ENCODE measurements around the gene TBCCD1.

The TBCCD1 gene

GRCh38 chr3:186515125-186515524, 52.0 kb downstream of the TBCCD1 start:
- Histone ChIP-seq H3K9me3 (ENCODE audit: control extremely low read depth in 1 of 5, control insufficient read depth in 4 of 5, insufficient read depth in 2 of 5, low read depth in 1 of 5, low read length in 4 of 5) (peaks cover 0 to 7% (median 0%) of the 10 kb centered on the region in 5 experiments), H3K27ac (ENCODE audit: insufficient read depth in 1 of 2, low read depth in 1 of 2, low read length in 2 of 2, poor library complexity in 1 of 2, severe bottlenecking in 2 of 2) (peak overlapping the region; percentile 75 to 84), H3K27me3 (replicated peaks in 2 of 5; ENCODE audit: control insufficient read depth in 4 of 5, insufficient read depth in 5 of 5, low read length in 4 of 5) (no peaks in the 10 kb centered on the region), H3K36me3 (ENCODE audit: control insufficient read depth in 4 of 4, insufficient read depth in 4 of 4, low read length in 3 of 4) (no peaks in the 10 kb centered on the region), H3K4me1 (ENCODE audit: control extremely low read depth in 1 of 4, control insufficient read depth in 4 of 4, insufficient read depth in 4 of 4, low read length in 3 of 4) (peaks cover 16 to 87% (median 52%) of the 10 kb centered on the region in 4 experiments), H3K4me3 (ENCODE audit: control insufficient read depth in 1 of 7, extremely low read depth in 1 of 7, insufficient read depth in 4 of 7, low read depth in 2 of 7, low read length in 6 of 7) (no peak overlapping the region)
- peak; percentile 67 to 98 (median 97) for DNase-seq
- ChIA-PET CTCF (interaction anchor here (2.1 to 6.0 kb wide), 2 partner anchors 15 to 19 kb away, joined by 9 to 40 read pairs; no protein-coding TSS in a partner anchor), POLR2A (interaction anchor here (0.9 to 1.1 kb wide), 2 partner anchors 11 to 571 kb away, joined by 3 read pairs; no protein-coding TSS in a partner anchor)
- 0% methylated on average over 3 of the region's 4 CpGs for WGBS (ENCODE audit: insufficient coverage)

- WGBS (ENCODE audit: insufficient coverage): 100% methylated on average over 1 of the region's 3 CpGs
- Histone ChIP-seq H3K4me1 (ENCODE audit: control extremely low read depth in 1 of 4, control insufficient read depth in 4 of 4, insufficient read depth in 4 of 4, low read length in 3 of 4) (peaks cover 14 to 87% (median 45%) of the 10 kb centered on the region in 4 experiments), H3K27ac (ENCODE audit: insufficient read depth in 1 of 2, low read depth in 1 of 2, low read length in 2 of 2, poor library complexity in 1 of 2, severe bottlenecking in 2 of 2) (peak overlapping the region; percentile 46 to 75), H3K4me3 (ENCODE audit: control insufficient read depth in 1 of 7, extremely low read depth in 1 of 7, insufficient read depth in 4 of 7, low read depth in 2 of 7, low read length in 6 of 7) (peak overlapping the region in 1 of 7 experiments; percentile 0), H3K36me3 (ENCODE audit: control insufficient read depth in 4 of 4, insufficient read depth in 4 of 4, low read length in 3 of 4) (no peaks in the 10 kb centered on the region), H3K27me3 (replicated peaks in 2 of 5; ENCODE audit: control insufficient read depth in 4 of 5, insufficient read depth in 5 of 5, low read length in 4 of 5) (no peaks in the 10 kb centered on the region), H3K9me3 (ENCODE audit: control extremely low read depth in 1 of 5, control insufficient read depth in 4 of 5, insufficient read depth in 2 of 5, low read depth in 1 of 5, low read length in 4 of 5) (peaks cover 0 to 7% (median 0%) of the 10 kb centered on the region in 5 experiments)
- POLR2A ChIA-PET: interaction anchor here (0.9 kb wide), 1 partner anchor 571 kb away, joined by 3 read pairs; no protein-coding TSS in a partner anchor
- CTCF ChIA-PET: interaction anchor here (1.2 to 4.3 kb wide), 4 partner anchors 15 to 255 kb away, joined by 3 to 14 read pairs (median 8); no protein-coding TSS in a partner anchor
- DNase-seq: peak in 2 of 3 donors; percentile 39 to 53
These were observed 52.7 kb downstream of the TBCCD1 start for GRCh38 chr3:186514296-186515002.

- CTCF ChIA-PET: interaction anchor here (0.7 to 4.3 kb wide), 8 partner anchors 10 to 254 kb away, joined by 3 to 14 read pairs (median 4); no protein-coding TSS in a partner anchor
- H3K4me1 ChIP-seq (ENCODE audit: control extremely low read depth in 1 of 4, control insufficient read depth in 4 of 4, insufficient read depth in 4 of 4, low read length in 3 of 4): peaks cover 11 to 81% (median 41%) of the 10 kb centered on the region in 4 experiments
- H3K9me3 ChIP-seq (ENCODE audit: control extremely low read depth in 1 of 5, control insufficient read depth in 4 of 5, insufficient read depth in 2 of 5, low read depth in 1 of 5, low read length in 4 of 5): peaks cover 0 to 7% (median 0%) of the 10 kb centered on the region in 5 experiments
- H3K27ac ChIP-seq (ENCODE audit: insufficient read depth in 1 of 2, low read depth in 1 of 2, low read length in 2 of 2, poor library complexity in 1 of 2, severe bottlenecking in 2 of 2): no peak overlapping the region
- 99% methylated on average over 5 of the region's 5 CpGs for WGBS (ENCODE audit: insufficient coverage)
- H3K27me3 ChIP-seq (replicated peaks in 2 of 5; ENCODE audit: control insufficient read depth in 4 of 5, insufficient read depth in 5 of 5, low read length in 4 of 5): no peaks in the 10 kb centered on the region
- no peaks in the 10 kb centered on the region for H3K36me3 ChIP-seq (ENCODE audit: control insufficient read depth in 4 of 4, insufficient read depth in 4 of 4, low read length in 3 of 4)
- POLR2A ChIA-PET: no interaction called here
- DNase-seq: no peak
- no peak overlapping the region for H3K4me3 ChIP-seq (ENCODE audit: control insufficient read depth in 1 of 7, extremely low read depth in 1 of 7, insufficient read depth in 4 of 7, low read depth in 2 of 7, low read length in 6 of 7)
These were observed 53.8 kb downstream of the TBCCD1 start for GRCh38 chr3:186513386-186513785.

GRCh38 chr3:186512570-186513302, 54.4 kb downstream of the TBCCD1 start:
- POLR2A ChIA-PET: no interaction called here
- Histone ChIP-seq H3K27me3 (replicated peaks in 2 of 5; ENCODE audit: control insufficient read depth in 4 of 5, insufficient read depth in 5 of 5, low read length in 4 of 5) (no peaks in the 10 kb centered on the region), H3K4me3 (ENCODE audit: control insufficient read depth in 1 of 7, extremely low read depth in 1 of 7, insufficient read depth in 4 of 7, low read depth in 2 of 7, low read length in 6 of 7) (no peak overlapping the region), H3K9me3 (ENCODE audit: control extremely low read depth in 1 of 5, control insufficient read depth in 4 of 5, insufficient read depth in 2 of 5, low read depth in 1 of 5, low read length in 4 of 5) (peaks cover 0 to 7% (median 0%) of the 10 kb centered on the region in 5 experiments), H3K4me1 (ENCODE audit: control extremely low read depth in 1 of 4, control insufficient read depth in 4 of 4, insufficient read depth in 4 of 4, low read length in 3 of 4) (peaks cover 5 to 74% (median 34%) of the 10 kb centered on the region in 4 experiments), H3K27ac (ENCODE audit: insufficient read depth in 1 of 2, low read depth in 1 of 2, low read length in 2 of 2, poor library complexity in 1 of 2, severe bottlenecking in 2 of 2) (no peak overlapping the region), H3K36me3 (ENCODE audit: control insufficient read depth in 4 of 4, insufficient read depth in 4 of 4, low read length in 3 of 4) (no peaks in the 10 kb centered on the region)
- 93% methylated on average over 7 of the region's 9 CpGs for WGBS (ENCODE audit: insufficient coverage)
- CTCF ChIA-PET: interaction anchor here (0.7 to 4.3 kb wide), 9 partner anchors 9 to 253 kb away, joined by 3 to 14 read pairs (median 5); no protein-coding TSS in a partner anchor
- no peak for DNase-seq

- H3K4me1 ChIP-seq (ENCODE audit: control extremely low read depth in 1 of 4, control insufficient read depth in 4 of 4, insufficient read depth in 4 of 4, low read length in 3 of 4): peaks cover 2 to 64% (median 30%) of the 10 kb centered on the region in 4 experiments
- H3K27ac ChIP-seq (ENCODE audit: insufficient read depth in 1 of 2, low read depth in 1 of 2, low read length in 2 of 2, poor library complexity in 1 of 2, severe bottlenecking in 2 of 2): no peak overlapping the region
- CTCF ChIA-PET: interaction anchor here (0.7 to 4.3 kb wide), 6 partner anchors 8 to 253 kb away, joined by 3 to 14 read pairs (median 3); no protein-coding TSS in a partner anchor
- peaks cover 0 to 3% (median 0%) of the 10 kb centered on the region in 5 experiments for H3K9me3 ChIP-seq (ENCODE audit: control extremely low read depth in 1 of 5, control insufficient read depth in 4 of 5, insufficient read depth in 2 of 5, low read depth in 1 of 5, low read length in 4 of 5)
- no peaks in the 10 kb centered on the region for H3K27me3 ChIP-seq (replicated peaks in 2 of 5; ENCODE audit: control insufficient read depth in 4 of 5, insufficient read depth in 5 of 5, low read length in 4 of 5)
- POLR2A ChIA-PET: no interaction called here
- no peaks in the 10 kb centered on the region for H3K36me3 ChIP-seq (ENCODE audit: control insufficient read depth in 4 of 4, insufficient read depth in 4 of 4, low read length in 3 of 4)
- no peak overlapping the region for H3K4me3 ChIP-seq (ENCODE audit: control insufficient read depth in 1 of 7, extremely low read depth in 1 of 7, insufficient read depth in 4 of 7, low read depth in 2 of 7, low read length in 6 of 7)
- 100% methylated on average over 4 of the region's 5 CpGs for WGBS (ENCODE audit: insufficient coverage)
- no peak for DNase-seq
These were observed 55.4 kb downstream of the TBCCD1 start for GRCh38 chr3:186511702-186512101.

- Histone ChIP-seq H3K9me3 (ENCODE audit: control extremely low read depth in 1 of 5, control insufficient read depth in 4 of 5, insufficient read depth in 2 of 5, low read depth in 1 of 5, low read length in 4 of 5) (no peaks in the 10 kb centered on the region), H3K4me1 (ENCODE audit: control extremely low read depth in 1 of 4, control insufficient read depth in 4 of 4, insufficient read depth in 4 of 4, low read length in 3 of 4) (peaks cover 2 to 59% (median 28%) of the 10 kb centered on the region in 4 experiments), H3K27me3 (replicated peaks in 2 of 5; ENCODE audit: control insufficient read depth in 4 of 5, insufficient read depth in 5 of 5, low read length in 4 of 5) (no peaks in the 10 kb centered on the region), H3K36me3 (ENCODE audit: control insufficient read depth in 4 of 4, insufficient read depth in 4 of 4, low read length in 3 of 4) (no peaks in the 10 kb centered on the region), H3K4me3 (ENCODE audit: control insufficient read depth in 1 of 7, extremely low read depth in 1 of 7, insufficient read depth in 4 of 7, low read depth in 2 of 7, low read length in 6 of 7) (no peak overlapping the region), H3K27ac (ENCODE audit: insufficient read depth in 1 of 2, low read depth in 1 of 2, low read length in 2 of 2, poor library complexity in 1 of 2, severe bottlenecking in 2 of 2) (no peak overlapping the region)
- CTCF ChIA-PET: interaction anchor here (0.7 to 4.3 kb wide), 7 partner anchors 9 to 253 kb away, joined by 3 to 14 read pairs (median 3); no protein-coding TSS in a partner anchor
- POLR2A ChIA-PET: interaction anchor here (1.2 kb wide), 1 partner anchor 8 kb away, joined by 3 read pairs; no protein-coding TSS in a partner anchor
- peak in 2 of 3 donors; percentile 52 to 68 for DNase-seq
- 100% methylated on average over 3 of the region's 4 CpGs for WGBS (ENCODE audit: insufficient coverage)
These were observed 55.9 kb downstream of the TBCCD1 start for GRCh38 chr3:186511245-186511644.
